Fibroblast of lung (primary cell): ENCODE measurements around the gene RAB40B.

Source experiments
- CTCF ChIP-seq, 2 donors: IDR thresholded peaks in 1 of 2; conservative IDR thresholded peaks in 1 of 2; 1 replicate in 1 of 2; 2 replicates in 1 of 2; pipeline ENCODE4 v1.5.1; 2011 to 2012; ENCODE audit warnings: low read length in 2 of 2, control low read depth in 1 of 2, inconsistent platforms in 1 of 2, low read depth in 1 of 2, mild to moderate bottlenecking in 1 of 2
- EZH2 ChIP-seq: IDR thresholded peaks from 2 replicates; pipeline ENCODE4 v1.5.1; 2012; ENCODE audit warnings: low read length, control low read depth, mild to moderate bottlenecking; ENCODE audit errors: missing control alignments

- TF ChIP-seq CTCF (conservative IDR thresholded peaks at IDR 0.05 in 1 of 2, IDR thresholded peaks at IDR 0.05 in 1 of 2; ENCODE audit: low read depth in 1 of 2, low read length in 2 of 2) (no peak), EZH2 (no peak)
Measured at GRCh38 chr17:82713071-82713723, 14.7 kb upstream of the RAB40B start.
